ENCODE data around the gene RASGRF2. TPM values are rescaled to one million over a fixed set of nuclear protein-coding genes. Genes with fewer than 3 reads are reported as not detected.

RASGRF2 gene
- total RNA-seq, 2 donors from 2014 or later, result 6.9 to 13.9 TPM

GRCh38 chr5:81146031-81146430, 185.9 kb downstream of the RASGRF2 start:
- Histone ChIP-seq H3K4me3 (no peak overlapping the region), H3K4me1 (ENCODE audit: control insufficient read depth in 1 of 2, low read depth in 2 of 2) (peaks cover 3 to 14% of the 10 kb centered on the region in 2 donors), H3K36me3 (no peaks in the 10 kb centered on the region), H3K27ac (no peak overlapping the region), H3K9me3 (no peaks in the 10 kb centered on the region), H3K27me3 (replicated peaks; ENCODE audit: insufficient read depth) (no peaks in the 10 kb centered on the region)
- no peak for TF ChIP-seq CTCF (IDR thresholded peaks at IDR 0.05)
- ATAC-seq (ENCODE audit: insufficient number of reproducible peaks, low FRiP score, low read depth) (no peak), DNase-seq (ENCODE audit: low spot score) (no peak)

GRCh38 chr5:81147011-81147885, 187.1 kb downstream of the RASGRF2 start:
- Histone ChIP-seq H3K27ac (no peak overlapping the region), H3K4me3 (no peak overlapping the region), H3K9me3 (no peaks in the 10 kb centered on the region), H3K4me1 (ENCODE audit: control insufficient read depth in 1 of 2, low read depth in 2 of 2) (peaks cover 0 to 2% of the 10 kb centered on the region in 2 donors), H3K36me3 (no peaks in the 10 kb centered on the region), H3K27me3 (replicated peaks; ENCODE audit: insufficient read depth) (no peaks in the 10 kb centered on the region)
- no peak for TF ChIP-seq CTCF (IDR thresholded peaks at IDR 0.05)
- ATAC-seq (ENCODE audit: insufficient number of reproducible peaks, low FRiP score, low read depth) (no peak), DNase-seq (ENCODE audit: low spot score) (no peak)

GRCh38 chr5:81147886-81148571, 187.9 kb downstream of the RASGRF2 start:
- Histone ChIP-seq H3K4me3 (no peak overlapping the region), H3K9me3 (no peaks in the 10 kb centered on the region), H3K36me3 (no peaks in the 10 kb centered on the region), H3K4me1 (ENCODE audit: control insufficient read depth in 1 of 2, low read depth in 2 of 2) (no peaks in the 10 kb centered on the region), H3K27ac (no peak overlapping the region), H3K27me3 (replicated peaks; ENCODE audit: insufficient read depth) (no peaks in the 10 kb centered on the region)
- ATAC-seq (ENCODE audit: insufficient number of reproducible peaks, low FRiP score, low read depth) (no peak), DNase-seq (ENCODE audit: low spot score) (no peak)
- TF ChIP-seq CTCF (IDR thresholded peaks at IDR 0.05), result no peak

GRCh38 chr5:81151546-81151945, 191.4 kb downstream of the RASGRF2 start:
- ATAC-seq (ENCODE audit: insufficient number of reproducible peaks, low FRiP score, low read depth), result no peak

More at GRCh38 chr5:81151546-81151945, 191.4 kb downstream of the RASGRF2 start:
- Histone ChIP-seq H3K9me3 (peaks cover under 1% of the 10 kb centered on the region), H3K27ac (no peak overlapping the region), H3K4me1 (ENCODE audit: control insufficient read depth in 1 of 2, low read depth in 2 of 2) (no peaks in the 10 kb centered on the region), H3K27me3 (replicated peaks; ENCODE audit: insufficient read depth) (no peaks in the 10 kb centered on the region), H3K4me3 (no peak overlapping the region), H3K36me3 (no peaks in the 10 kb centered on the region)
- DNase-seq (ENCODE audit: low spot score), result no peak
- no peak for TF ChIP-seq CTCF (IDR thresholded peaks at IDR 0.05)
